HEK293 (cell line): Measurements from ENCODE around the gene RHOJ.

Experiments
- BCL11B ChIP-seq: fragments of 450-650 bp; formaldehyde crosslinking; IDR thresholded peaks from 2 replicates; pipeline ENCODE4 v1.5.1; 2016; ENCODE audit warnings: low read depth, missing biosample characterization, missing genetic modification characterization
- KLF1 ChIP-seq: fragments of 450-650 bp; formaldehyde crosslinking; IDR thresholded peaks from 2 replicates; pipeline ENCODE4 v1.5.1; 2016; ENCODE audit warnings: missing biosample characterization, missing genetic modification characterization
- KLF16 ChIP-seq: fragments of 450-650 bp; formaldehyde crosslinking; IDR thresholded peaks from 2 replicates; pipeline ENCODE4 v1.5.1; 2017; ENCODE audit warnings: missing biosample characterization, missing genetic modification characterization
- MYNN ChIP-seq: fragments of 450-650 bp; formaldehyde crosslinking; IDR thresholded peaks from 2 replicates; pipeline ENCODE4 v1.5.1; 2016; ENCODE audit warnings: missing biosample characterization, missing genetic modification characterization, borderline replicate concordance
- SP2 ChIP-seq: fragments of 450-650 bp; formaldehyde crosslinking; IDR thresholded peaks from 2 replicates; pipeline ENCODE4 v1.5.1; 2016; ENCODE audit warnings: missing biosample characterization, missing genetic modification characterization
- TCF7L2 ChIP-seq: IDR thresholded peaks from 2 replicates; pipeline ENCODE4 v1.6.1; 2011; ENCODE audit warnings: low read depth, mild to moderate bottlenecking, inconsistent platforms, low read length, moderate library complexity, borderline replicate concordance
- ZBTB8A ChIP-seq: fragments of 450-650 bp; formaldehyde crosslinking; IDR thresholded peaks from 2 replicates; pipeline ENCODE4 v1.5.1; 2016; ENCODE audit warnings: missing biosample characterization, missing genetic modification characterization
- ZNF138 ChIP-seq: fragments of 450-650 bp; formaldehyde crosslinking; IDR thresholded peaks from 2 replicates; pipeline ENCODE4 v1.5.1; 2016; ENCODE audit warnings: missing biosample characterization, missing genetic modification characterization, borderline replicate concordance
- ZNF18 ChIP-seq: fragments of 450-650 bp; formaldehyde crosslinking; IDR thresholded peaks from 2 replicates; pipeline ENCODE4 v1.5.1; 2016; ENCODE audit warnings: missing biosample characterization, missing genetic modification characterization
- ZNF664 ChIP-seq: fragments of 450-650 bp; formaldehyde crosslinking; IDR thresholded peaks from 2 replicates; pipeline ENCODE4 v1.5.1; 2016; ENCODE audit warnings: missing biosample characterization, missing genetic modification characterization
- TF ChIP-seq, protein P1 (sequence below): fragments of 450-650 bp; formaldehyde crosslinking; IDR thresholded peaks from 2 replicates; pipeline ENCODE4 v1.5.1; 2016; ENCODE audit warnings: missing biosample characterization, missing genetic modification characterization

- TF ChIP-seq ZNF664 (tag by site-specific recombination): no peak
- no peak for TF ChIP-seq KLF16
- TF ChIP-seq KLF1 (tag by site-specific recombination): no peak
- no peak for TF ChIP-seq ZNF18 (tag by site-specific recombination)
- no peak for TF ChIP-seq ZNF138 (tag by site-specific recombination)
- TF ChIP-seq, protein P1, sequence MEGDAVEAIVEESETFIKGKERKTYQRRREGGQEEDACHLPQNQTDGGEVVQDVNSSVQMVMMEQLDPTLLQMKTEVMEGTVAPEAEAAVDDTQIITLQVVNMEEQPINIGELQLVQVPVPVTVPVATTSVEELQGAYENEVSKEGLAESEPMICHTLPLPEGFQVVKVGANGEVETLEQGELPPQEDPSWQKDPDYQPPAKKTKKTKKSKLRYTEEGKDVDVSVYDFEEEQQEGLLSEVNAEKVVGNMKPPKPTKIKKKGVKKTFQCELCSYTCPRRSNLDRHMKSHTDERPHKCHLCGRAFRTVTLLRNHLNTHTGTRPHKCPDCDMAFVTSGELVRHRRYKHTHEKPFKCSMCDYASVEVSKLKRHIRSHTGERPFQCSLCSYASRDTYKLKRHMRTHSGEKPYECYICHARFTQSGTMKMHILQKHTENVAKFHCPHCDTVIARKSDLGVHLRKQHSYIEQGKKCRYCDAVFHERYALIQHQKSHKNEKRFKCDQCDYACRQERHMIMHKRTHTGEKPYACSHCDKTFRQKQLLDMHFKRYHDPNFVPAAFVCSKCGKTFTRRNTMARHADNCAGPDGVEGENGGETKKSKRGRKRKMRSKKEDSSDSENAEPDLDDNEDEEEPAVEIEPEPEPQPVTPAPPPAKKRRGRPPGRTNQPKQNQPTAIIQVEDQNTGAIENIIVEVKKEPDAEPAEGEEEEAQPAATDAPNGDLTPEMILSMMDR (tag by site-specific recombination): no peak
- no peak for TF ChIP-seq MYNN
- TF ChIP-seq SP2 (tag by site-specific recombination): no peak
- TF ChIP-seq ZBTB8A (tag by site-specific recombination): no peak
- no peak for TF ChIP-seq TCF7L2
- no peak for TF ChIP-seq BCL11B (tag by site-specific recombination)
These were observed 37.2 kb upstream of the RHOJ start for GRCh38 chr14:63167044-63167443.
